Activated CD4-positive, CD25-positive, alpha-beta regulatory T cell treated with anti-CD3 and anti-CD28 coated beads, Interleukin-2, amount 50 U/mL, for 24 hours (primary cell): Measurements from ENCODE around the gene ACAD10.
"Not testable (repeated sequence)": the region's sequence is repeated elsewhere in the genome, so short reads cannot be mapped to it uniquely, and the experiment has no call there.

Source experiments
- ATAC-seq, 2 donors: fragments of 150-1000 bp; cut with Tn5 transposase; one replicate each; pipeline ENCODE4 v1.10.0; 2021; ENCODE audit warnings: mild to moderate bottlenecking in 1 of 2, moderate library complexity in 1 of 2

Gene ACAD10

DNA sequence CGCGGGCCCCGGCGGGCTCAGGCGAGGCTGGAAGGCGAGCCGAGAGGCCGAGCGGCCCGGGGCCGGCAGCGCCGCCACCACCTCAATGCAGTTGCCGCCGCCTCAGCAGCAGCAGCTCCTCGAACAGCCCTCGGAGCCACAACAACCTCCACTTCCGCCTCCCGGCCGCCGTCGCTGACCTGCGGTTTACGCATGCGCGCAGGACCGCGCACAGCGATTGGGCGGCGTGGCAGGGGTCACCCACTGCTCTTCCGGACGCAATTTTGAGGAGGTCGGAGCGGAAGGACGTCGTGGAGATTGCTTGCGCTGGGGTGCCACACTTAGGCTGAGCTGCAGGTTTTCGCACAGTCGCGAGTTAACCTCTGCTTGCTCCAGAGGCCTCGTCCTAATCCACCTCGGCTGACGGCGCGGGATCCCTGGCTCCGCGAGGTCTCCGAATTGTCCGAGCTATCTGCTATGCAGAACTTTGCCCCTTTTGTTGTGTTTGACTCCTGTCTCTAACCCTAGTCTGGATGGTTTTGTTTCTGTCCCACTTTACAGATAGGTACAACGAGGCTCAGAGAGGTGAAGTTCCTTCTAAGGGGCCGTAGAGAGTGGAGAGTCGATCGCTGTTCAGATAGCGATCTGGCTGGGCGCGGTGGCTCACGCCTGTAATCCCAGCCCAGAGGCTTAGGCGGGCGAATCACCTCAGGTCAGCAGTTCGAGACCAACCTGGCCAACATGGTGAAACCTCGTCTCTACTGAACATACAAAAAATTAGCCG, at the start of gene ACAD10, which contains the start of gene BRAP:
ACAD10 (plus strand) TSS at position 243 of the 763 bp plus-strand sequence. CDS start 6,657 bp downstream, outside the sequence.
BRAP (minus strand) TSS at position 146 of the 763 bp plus-strand sequence. CDS start 164 bp downstream, outside the sequence.
- peak; percentile 95 to 97 for ATAC-seq

DNA sequence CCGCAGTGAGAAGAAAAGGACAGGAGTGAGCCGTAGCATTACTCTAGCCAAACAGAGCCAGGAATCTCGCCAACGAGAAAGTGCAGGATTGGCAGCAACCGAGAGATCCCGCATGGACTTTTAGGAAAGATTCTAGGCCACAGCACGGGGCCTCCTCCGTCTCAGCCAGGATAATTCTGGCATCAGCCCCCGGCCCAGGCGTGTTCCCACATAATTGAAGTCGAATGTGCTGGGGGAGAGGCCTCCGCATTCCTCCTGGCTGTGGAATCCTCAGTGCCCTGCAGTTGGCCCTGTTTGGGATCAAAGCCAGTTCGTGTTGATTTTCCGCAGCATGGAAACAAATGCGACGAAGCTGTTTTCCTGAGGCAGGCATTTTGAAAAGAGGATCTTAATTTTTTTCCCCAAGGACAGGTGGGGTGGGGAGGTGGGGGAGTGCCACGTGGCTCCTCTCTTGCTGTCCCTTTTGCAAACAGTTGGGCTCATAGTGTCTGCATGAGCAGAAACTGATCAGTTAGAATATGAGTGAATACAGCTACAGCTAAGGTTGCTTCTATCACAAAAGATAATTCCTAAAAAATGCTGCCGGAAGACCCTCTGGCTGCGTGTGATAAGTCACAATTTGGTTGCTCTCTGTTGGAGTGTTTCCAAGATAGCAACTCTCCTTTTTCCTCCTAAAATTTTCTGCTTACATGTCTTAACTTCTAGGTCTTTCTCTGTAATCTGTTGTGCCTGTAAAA, 49.5 kb upstream of the ACAD10 start:
- no peak for ATAC-seq

DNA sequence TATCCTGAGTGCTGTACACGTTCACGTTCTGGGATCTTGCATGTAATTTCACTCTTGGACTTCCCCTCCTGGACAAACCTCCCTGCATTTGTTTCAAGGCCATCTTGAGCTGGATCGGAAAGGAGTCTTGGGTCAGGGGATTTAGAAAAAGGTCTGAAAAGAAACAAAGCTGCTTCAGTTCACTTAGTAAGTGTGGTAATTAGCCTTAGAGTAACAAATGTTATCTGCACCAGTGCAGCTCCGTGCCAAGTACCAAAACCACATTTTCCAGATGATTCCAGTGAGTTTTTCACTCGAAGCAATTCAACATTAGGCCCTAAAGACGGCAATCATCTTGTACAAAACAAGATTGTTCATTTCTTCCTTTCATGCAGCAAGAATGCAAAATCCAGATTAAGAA, 47.3 kb upstream of the ACAD10 start:
- ATAC-seq, result no peak

DNA sequence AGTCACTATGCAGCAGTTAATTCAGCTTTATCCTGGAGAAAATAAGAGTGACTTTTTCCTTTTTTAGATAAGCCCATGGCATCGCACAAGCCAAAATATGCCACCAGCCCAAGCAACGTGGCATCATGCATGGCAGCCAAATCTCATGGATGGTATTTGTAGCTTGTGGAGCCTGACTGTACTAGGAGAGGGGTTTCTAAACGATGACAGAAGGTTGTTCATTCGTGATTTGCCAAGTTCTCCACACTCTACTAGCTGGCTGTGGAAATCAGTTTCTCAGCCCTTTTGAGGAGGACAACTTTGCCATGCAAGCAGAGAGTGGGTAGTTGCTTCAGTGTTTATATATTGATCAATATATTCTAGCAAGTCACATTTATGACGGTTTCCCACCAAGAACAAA, 45.3 kb upstream of the ACAD10 start:
- ATAC-seq, result no peak

DNA sequence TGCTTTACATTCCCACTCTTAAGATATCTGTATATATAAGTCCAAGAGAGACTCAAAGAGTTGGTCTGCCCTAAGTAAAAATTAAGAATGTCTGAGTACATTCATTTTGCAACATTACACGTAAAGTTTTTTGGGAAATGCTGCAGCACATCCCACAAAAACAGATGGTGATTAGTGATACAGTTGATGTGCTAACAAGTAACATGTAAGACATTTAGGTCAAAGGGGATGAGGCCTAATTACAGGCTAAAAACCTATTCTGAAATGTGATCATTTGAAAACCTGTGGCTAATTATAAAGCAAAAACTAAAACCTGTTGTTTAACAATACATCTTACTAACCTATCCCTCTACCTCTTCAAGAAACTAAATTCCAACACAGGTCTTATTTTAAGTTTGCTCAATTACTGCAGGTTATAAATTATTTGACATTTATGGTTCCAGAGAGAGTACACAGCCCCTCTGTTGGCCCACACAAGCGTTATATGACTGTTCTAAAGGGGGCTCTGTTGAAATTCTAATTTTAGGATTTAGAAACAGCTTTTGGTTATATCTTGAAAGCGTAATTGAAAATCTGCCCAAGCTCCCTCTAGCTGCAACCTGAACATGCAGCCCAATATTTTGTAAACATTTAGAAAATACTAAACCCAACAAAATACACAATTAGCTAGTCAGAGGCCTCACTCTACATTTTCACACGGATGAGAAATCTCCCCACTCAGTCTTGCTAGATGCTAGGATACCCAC, 43.0 kb upstream of the ACAD10 start:
- ATAC-seq, result no peak

DNA sequence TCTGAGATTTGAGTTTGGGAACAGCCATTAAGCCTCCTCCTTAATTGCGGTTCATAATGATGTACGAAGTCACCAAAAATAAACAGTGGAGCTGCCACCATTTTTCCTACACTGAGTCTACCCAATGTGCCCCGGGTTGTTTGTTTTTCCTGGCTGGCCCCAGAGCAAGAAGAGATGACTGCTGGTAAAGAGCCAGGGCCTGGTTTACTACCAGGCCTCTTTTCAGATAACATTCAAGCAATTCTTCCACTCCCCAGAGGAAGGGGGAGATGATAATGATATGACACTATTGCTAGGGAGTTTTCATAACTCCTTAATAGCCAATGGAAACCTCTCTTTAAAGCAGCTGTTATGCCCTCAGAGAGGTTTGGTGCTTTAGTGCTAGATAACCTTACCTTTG, 42.4 kb upstream of the ACAD10 start:
- no peak for ATAC-seq

DNA sequence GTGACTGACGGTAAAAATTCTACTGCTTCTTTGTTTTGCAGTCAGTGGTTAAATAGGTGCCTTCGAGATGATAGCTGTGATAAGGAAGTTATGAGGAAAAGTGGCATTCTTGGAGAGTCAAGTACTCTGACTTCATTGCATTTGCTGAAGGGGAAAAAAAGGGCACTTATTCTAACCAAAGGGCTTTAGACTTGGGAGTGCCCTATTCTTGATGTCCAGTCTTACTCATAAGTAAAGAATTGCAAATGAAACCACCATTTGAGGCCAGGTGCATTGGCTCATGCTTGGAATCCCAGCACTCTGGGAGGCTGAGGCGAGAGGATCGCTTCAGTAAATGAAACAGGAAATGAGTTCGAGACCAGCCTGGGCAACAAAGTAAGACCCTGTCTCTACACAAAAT, 40.4 kb upstream of the ACAD10 start:
- ATAC-seq, result no peak

DNA sequence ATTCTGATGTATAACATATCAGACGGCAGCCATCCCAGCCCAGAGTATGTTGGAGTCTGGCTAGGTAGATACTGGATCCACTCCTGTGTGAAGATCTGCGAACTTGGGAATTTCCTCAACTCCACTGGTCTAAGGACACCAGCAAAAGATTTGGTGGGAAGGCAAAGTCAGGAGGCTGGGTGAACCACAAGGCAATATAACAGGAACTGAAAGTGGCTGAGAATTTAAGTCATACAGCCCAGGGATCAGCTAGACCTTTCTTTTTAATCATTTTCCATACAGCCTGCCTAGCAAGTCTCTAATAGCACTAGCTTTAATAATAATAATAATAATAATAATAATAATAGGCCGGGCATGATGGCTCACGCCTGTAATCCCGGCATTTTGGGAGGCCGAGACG, 34.9 kb upstream of the ACAD10 start:
- no peak for ATAC-seq

DNA sequence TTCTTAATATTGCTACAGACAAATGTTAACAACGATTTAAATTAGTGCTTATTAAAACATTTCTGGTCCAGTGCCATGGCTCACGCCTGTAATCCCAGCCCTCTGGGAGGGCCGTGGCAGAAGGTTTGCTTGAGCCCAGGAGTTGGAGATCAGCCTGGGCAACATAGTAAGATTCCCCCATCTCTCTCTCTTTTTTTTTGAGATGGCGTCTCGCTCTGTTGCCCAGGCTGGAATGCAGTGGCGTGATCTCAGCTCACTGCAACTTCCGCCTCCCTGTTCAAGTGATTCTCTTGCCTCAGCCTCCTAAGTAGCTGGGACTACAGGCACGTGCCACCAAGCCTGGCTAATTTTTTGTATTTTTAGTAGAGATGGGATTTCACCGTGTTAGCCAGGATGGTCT, 33.3 kb upstream of the ACAD10 start:
- not testable (repeated sequence) for ATAC-seq

DNA sequence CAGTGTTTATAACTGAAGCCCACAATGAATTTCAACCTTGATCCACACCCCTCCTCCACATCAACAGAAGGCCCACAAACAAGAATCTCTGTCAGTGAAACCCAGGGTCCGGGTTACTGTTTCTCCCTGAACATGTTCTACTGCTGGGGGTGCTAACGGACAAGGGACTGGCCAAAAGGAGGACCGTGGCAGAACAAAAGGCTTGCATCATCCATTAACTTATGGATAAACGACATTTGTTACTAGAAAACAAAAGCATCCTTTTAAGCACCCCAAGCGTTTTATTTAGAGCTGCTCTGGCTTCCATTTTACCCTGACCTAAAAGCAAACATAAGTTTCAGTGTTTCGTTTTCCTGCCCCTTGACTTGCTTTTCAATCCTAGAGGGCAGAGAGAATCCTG, 32.3 kb upstream of the ACAD10 start:
- no peak for ATAC-seq

DNA sequence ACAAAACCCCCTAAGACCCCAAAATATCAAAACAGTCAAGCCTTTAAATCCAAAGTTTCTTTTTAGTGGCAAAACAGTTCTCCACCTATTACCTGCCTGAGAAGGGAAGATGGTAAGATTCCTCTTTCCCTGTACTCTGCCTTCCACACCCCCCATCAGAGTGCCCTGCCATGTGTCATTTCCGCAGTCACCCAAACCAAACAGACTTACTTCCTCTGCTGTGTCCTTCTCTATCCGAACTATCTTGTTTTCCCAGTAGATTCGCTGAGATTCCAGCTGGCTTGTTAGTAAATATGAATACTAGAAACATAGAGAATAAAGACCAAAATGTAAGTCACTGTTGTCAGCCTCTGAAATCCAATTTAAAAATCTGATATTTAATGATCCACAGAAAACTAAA, 30.5 kb upstream of the ACAD10 start:
- ATAC-seq, result no peak

DNA sequence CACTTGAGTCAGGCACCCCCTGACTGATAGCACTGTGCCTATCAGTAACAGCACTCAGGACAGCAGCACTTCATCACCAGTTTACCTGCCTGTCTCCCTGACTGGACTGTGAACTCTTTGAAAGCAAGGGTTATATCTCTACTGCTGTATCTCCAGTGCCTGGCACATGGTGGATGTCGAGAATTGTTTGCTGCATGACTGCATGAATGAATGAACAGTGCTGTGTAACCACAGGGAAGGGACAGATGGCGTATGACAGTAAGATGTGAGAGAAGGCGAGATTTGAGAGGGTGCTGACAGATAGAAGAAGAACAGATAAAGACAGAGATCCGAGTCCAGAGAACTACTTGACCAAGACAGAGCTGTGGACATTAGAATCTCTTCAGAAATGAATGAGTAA, 29.8 kb upstream of the ACAD10 start:
- ATAC-seq, result no peak

DNA sequence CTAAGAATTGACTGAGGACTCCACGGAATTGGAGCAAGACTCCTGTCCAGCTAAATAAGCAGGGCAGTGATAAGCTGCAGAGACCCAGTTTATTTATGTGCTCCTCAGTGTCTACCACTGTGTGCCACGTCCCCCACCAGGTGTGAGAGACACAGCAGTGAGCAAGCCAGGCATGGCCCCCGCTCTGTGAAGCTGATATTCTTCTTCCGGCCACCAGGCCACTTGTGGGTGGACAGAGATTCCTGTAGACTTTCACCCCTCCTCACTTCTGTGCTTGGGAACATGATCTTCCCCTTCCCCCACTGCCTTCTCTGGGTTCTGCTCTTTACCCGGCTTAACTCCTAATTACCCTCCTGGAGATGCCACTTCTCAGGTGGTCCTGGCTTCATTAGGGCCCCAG, 21.4 kb upstream of the ACAD10 start:
- ATAC-seq, result no peak

DNA sequence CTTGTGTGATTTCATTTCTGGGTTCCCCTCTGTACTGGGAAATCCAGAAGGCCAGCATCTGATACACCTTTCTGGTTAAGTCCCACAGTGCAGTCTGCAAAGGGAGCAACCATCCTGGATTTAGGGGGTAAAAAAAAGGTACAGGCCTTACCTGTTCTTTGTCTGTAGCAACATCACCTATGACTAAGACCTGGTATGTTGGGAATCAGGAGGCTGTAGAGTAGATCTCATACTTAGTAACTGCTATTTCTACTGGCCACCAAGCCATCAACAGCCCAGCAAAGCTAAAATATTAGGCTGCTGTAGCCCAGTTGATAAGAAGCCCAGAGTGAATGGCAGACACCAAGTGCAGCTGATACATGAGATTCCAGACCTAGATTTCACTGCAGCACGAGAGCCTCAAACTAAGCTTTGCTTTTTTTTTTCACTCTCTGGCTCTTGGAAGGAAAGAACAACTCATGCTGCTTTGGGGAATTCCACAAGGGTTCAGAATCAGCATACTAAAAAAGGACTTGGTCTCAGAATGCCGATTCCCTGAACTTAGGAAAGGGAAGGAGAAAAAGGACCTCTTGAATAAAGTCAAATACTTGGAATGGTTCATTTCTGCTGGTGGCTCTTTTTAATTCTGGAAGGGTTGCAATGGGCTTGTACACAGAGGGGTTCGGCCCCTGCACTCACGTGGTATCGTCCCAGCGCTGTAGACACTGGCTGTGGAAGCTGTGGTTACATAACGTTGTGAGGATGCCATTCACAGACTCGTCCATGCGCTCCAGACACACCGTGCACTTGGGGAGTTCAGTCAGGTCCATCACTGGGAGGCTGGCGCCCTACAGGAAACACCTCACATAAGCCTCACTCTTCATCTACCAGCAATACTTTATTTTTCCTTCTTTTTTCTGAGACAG, 20.6 kb upstream of the ACAD10 start:
- no peak for ATAC-seq

DNA sequence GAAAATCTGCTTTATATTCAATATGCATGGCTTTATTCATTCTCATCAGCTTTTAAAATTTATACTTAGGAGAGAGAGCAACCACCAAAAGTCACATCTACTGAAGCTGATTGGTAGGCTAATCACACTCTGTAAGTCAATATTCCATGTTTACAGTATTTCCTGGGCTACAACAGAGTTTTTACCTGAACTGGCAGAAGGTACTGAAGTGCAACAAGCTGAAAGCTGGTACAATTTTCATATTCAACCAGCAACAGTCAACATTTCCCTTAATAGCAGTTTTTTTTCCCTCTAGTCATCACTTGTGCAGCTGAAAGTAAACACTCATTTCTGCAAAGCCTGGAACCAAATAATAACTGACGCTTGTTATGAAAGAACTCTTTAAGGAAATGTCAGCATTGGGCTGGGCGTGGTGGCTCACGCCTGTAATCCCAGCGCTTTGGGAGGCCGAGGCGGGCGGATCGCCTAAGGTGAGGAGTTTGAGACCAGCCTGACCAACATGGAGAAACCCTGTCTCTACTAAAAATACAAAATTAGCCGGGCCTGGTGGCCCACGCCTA, 13.0 kb upstream of the ACAD10 start:
- no peak for ATAC-seq

DNA sequence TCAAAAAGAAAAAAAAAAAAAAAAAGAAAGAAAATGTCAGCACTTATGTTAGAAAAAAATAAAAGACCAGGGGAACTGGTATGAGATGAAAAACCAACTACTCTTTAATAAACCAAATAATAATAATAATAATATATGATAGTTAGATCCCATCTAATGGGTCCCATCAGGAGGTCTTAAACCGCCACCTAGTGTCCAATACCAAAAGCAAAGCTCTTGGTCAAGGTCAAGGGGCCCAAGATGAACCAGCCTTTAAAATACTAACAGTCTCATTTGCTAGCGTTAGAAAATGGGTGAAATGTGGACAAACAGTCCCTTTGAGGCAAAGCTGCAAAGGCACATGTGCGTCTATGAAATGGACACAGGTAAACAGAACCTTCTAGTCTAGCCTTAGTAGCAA, 12.3 kb upstream of the ACAD10 start:
- no peak for ATAC-seq

DNA sequence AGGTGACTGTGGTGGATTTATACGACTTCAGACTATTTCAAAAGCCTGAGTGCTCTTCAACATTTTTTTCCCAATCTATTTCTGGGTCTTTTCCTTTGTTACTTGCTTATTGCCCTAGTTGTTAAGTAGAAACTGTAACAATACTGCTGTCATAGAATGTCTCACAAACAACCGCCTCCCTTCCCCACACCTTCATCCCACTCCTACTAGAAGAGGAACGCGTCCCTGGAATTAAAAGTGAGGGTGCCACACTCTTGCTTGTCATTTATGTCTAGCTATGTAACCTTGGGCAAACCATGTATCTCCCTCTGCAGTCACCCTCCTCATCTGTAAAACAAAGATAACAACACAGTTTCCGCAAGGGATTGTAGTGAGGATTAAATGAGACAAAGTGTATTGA, 8.7 kb upstream of the ACAD10 start:
- no peak for ATAC-seq

DNA sequence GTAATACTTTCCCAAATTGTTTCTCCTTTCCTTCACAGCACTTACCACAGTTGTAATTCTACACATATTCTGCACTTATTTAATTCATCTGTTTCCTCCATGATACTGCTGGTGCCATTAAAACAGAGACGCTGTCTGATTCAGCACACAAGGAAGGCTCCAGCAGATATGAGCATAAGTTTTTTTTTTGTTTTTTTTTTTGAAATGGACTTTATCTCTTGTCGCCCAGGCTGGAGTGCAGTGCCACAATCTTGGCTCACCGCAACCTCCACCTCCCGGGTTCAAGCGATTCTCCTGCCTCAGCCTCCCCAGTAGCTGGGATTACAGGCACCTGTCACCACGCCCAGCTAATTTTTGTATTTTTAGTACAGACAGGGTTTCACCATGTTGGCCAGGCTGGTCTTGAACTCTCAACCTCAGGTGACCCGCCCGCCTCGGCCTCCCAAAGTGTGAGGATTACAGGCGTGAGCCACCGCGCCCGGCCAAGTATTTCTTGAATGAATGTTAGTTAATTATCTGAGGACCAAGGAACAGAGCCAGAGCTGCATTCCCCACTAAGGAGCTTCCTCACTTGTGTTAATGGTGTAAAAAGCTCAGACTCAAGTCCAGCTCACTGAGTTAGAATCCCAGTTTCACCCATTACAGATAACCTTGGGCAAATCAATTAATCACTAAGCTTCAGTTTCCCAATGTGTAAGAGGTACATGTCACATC, 1.2 kb upstream of the ACAD10 start:
- not testable (repeated sequence) for ATAC-seq

DNA sequence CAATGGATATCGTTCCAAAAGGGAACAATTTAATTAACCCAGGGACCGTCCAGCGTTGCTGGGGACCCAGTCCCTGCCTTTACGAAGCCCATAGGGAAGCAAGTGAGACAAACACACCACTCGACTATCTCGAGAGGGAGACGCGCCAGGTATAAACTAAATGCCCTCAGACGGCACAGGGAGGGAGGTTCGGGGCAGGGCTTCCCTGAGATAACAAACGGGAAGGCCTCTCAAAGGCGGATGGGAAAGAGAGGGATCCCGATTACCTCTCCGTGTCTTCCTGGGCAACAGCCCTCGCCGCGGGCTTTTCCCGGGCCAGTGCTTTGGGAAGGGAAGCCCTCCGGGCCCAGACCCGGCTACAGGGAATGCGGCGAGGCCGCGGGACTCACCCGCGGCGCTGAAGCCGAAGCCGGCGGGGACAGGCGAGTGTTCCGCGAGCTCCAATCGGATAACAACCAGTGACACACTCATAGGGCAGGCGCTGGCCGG, 487 bp upstream of the ACAD10 start:
- ATAC-seq, result no peak

DNA sequence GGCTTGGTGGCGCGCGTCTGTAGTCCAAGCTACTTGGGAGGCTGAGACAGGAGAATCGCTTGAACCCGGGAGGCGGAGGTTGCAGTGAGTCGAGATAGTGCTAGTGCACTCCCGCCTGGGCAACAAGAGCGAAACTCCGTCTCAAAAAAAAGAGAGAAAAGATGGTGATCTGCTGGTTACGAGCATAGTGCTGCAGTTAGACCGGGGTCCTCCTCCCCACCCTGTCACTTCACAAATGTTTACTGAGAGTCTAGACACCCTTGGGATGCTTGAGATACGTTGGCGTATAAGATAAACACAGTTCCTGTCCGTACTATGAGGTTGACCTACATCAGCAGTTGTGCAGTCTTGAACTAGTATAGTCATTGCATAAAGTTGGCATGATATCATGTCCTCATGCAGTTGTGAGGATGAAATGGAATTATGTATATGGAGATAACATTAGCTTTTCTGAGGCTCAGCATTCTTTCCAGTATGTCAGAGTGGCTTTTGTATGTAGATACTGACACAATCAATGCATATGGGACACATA, 787 bp downstream of the ACAD10 start:
- no peak for ATAC-seq

DNA sequence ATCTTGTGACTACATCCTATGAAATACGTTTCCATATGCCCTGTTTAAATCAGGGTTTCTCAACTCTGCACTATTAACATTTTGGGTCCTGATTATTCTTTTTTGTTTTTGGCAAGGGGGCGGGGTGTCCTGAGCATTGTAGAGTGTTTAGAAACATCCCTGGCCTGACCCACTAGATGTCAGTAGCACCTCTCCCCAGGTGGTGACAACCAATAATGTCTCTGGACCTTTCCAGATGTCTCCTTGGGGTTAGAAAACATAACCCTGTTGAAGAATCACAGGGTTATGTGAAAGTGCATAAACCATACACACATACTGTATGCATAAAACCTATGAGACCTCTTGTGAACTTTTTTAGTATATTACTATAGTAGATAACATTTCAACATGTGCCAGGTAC, 1.4 kb downstream of the ACAD10 start:
- no peak for ATAC-seq
